GM19463 (cell line): ENCODE measurements around the gene TSPYL2.

Experiments used
- ATAC-seq: cut with Tn5 transposase; IDR thresholded peaks from one replicate; pipeline ENCODE4 v1.9.1; 2021; ENCODE audit warnings: mild to moderate bottlenecking, moderate library complexity; ENCODE audit not compliant: unreplicated experiment

Gene TSPYL2

GRCh38 chrX:53080628-53081580 lies 1.3 kb upstream of the TSPYL2 start:
- no peak for ATAC-seq

DNA sequence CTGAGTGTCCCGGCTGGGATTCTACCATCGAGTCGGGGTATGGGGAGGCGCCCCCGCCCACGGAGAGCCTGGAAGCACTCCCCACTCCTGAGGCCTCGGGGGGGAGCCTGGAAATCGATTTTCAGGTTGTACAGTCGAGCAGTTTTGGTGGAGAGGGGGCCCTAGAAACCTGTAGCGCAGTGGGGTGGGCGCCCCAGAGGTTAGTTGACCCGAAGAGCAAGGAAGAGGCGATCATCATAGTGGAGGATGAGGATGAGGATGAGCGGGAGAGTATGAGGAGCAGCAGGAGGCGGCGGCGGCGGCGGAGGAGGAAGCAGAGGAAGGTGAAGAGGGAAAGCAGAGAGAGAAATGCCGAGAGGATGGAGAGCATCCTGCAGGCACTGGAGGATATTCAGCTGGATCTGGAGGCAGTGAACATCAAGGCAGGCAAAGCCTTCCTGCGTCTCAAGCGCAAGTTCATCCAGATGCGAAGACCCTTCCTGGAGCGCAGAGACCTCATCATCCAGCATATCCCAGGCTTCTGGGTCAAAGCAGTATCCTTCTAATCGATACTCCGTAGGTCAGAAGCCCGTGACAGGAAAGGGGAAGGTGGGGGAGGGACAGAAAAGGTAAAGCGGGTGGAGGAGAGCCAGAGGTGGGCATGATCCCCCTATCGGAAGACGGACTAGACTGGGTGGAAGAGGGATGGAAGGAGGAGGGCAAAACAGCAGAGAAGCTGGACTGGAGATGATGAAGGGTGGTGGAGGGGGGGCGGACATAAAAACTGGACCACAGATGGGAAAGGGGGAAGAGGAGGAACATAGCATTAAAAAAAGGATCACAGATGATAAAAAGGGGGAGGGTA lies 828 bp downstream of the TSPYL2 start:
- no peak for ATAC-seq

DNA sequence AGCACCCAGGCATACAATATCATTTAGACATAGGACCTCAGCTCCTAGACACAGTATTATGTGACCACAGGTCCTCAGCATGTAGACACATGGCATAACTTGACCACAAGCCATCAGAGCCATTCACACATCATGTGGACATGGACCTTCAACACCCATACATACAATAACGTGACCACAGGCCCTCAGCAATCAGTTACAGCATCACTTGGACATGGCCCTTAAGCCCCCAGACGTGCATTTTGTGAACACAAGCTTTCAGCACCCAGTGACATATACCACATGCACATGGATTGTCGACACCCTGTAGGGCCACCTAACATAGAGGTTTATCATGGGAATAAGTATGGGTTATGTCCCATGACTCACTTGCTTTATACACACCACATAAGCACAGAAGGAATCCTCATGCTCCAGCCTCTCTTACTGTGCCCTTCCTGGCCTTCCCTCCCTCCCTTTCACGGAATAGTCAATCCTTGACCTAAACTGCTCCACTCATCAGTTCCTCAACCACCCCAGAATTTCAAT lies 1.9 kb downstream of the TSPYL2 start:
- no peak for ATAC-seq

- ATAC-seq = no peak
These were observed 2.7 kb downstream of the TSPYL2 start for GRCh38 chrX:53084863-53085262.

DNA sequence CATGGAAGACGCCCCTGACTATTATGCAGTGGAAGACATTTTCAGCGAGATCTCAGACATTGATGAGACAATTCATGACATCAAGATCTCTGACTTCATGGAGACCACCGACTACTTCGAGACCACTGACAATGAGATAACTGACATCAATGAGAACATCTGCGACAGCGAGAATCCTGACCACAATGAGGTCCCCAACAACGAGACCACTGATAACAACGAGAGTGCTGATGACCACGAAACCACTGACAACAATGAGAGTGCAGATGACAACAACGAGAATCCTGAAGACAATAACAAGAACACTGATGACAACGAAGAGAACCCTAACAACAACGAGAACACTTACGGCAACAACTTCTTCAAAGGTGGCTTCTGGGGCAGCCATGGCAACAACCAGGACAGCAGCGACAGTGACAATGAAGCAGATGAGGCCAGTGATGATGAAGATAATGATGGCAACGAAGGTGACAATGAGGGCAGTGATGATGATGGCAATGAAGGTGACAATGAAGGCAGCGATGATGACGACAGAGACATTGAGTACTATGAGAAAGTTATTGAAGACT lies 3.6 kb downstream of the TSPYL2 start:
- no peak for ATAC-seq

DNA sequence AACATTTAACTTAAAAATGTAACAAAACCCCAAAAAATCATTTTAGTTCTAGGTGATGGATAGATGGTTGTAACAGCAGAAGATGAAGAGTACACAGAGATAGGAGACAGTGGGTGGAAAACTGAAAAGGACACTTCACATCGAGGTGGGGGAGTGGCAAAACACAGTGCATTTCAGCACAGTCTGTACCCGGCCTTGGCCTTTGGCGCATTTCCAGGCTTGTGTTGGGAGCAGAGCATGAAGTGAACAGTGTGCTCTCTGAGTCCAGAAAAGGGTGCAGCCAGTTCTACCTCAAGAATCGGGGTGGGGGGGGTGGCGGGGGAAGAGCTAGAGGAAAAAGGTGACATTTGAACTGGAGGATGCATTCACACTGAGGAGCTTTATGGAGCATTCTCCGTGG lies 4.3 kb downstream of the TSPYL2 start:
- ATAC-seq = no peak

DNA sequence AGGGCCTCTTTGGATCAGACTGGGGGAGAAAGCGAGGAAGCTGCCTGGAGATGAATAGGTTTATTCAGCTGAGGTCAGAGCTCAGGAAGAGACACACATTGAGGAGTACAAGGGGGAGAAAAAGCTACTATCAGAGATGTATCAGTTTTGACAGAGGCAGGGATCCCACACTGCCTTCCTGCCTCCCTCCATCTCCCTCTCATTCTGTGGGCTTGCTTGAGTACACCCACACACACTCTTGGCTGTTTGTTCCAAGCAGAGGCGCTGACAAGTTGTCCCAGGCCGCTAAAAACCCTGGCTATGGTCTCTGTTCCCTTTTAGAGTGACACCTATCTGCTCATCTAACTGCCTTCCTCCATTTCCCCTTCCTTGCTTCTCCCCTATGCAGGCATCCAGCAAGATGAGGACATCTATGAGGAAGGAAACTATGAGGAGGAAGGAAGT lies 5.2 kb downstream of the TSPYL2 start:
- ATAC-seq = no peak

DNA sequence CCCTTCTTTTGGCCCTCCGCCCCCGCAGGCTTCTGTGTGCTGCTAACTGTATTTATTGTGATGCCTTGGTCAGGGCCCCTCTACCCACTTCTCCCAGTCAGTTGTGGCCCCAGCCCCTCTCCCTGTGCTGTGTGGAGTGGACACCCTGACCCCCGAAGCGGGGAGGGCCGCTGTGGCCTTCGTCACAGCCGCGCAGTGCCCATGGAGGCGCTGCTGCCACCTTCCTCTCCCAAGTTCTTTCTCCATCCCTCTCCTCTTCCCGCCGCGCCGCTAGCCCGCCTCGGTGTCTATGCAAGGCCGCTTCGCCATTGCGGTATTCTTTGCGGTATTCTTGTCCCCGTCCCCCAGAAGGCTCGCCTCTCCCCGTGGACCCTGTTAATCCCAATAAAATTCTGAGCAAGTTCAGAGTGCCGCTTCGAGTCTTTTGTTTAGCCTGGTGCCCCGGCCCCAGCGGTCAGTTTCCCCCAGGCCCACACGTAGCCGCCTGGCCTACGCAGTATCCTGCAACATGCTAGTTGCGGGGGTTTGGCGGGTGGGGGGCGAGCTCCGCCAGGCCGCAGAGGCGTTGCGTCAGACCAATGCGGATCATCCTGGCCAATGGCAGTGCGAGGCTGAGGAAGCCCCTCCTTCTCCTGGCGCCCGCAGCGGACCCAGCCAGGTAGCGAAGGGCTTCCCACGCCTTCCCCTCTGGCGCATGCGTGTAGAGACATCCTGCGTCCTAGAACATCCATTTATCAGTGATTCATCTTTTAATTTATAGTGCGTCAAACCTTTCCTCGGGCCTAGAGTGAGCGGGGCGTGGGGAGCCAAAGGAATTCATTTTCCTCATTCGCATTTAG lies 6.2 kb downstream of the TSPYL2 start:
- ATAC-seq = peak; percentile 59

DNA sequence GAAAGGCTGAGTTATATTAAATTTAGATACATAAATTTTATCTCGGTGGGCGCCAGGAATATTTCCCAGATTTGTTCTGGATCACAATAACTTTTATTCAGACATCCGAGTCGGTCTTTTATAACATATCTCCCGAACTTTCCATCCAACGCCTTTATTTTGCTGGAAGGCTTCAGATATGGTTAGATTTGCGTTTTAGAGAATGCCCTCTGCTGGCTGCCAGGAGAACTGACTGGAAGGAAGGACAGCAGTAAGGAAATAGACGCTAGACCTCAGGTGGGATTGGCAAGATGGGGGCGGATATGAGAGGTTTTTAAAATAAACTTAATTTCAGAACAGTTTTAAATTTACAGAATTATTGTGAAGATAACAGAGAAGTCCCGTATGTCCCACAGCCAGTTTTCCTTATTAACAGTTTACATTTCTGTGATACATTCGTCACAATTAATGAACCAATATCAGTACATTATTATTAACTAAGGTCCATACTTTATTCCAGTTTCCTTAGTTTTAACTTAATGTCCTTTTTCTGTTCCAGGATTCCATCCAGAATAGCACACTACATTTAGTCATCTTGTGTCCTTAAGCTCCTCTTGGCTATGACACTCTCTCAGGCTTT lies 7.2 kb downstream of the TSPYL2 start:
- ATAC-seq = no peak

DNA sequence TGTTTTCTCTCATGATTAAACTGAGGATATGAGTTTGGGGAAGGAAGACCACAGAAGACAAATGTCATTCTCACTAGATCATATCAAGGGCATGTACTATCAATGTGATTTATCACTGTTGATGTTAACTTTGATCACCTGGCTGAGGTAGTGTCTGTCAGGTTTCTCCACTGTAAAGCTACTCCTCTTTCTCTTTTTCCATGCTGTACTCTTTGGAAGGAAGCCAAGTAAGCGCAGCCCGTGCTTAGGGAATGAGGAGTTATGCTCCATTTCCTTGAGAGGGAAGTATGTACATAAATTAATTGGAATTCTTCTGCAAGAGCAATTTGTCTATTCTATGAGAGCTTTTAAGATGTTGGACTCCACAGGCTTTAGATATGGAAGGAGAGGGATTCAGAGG lies 7.8 kb downstream of the TSPYL2 start:
- ATAC-seq = no peak

DNA sequence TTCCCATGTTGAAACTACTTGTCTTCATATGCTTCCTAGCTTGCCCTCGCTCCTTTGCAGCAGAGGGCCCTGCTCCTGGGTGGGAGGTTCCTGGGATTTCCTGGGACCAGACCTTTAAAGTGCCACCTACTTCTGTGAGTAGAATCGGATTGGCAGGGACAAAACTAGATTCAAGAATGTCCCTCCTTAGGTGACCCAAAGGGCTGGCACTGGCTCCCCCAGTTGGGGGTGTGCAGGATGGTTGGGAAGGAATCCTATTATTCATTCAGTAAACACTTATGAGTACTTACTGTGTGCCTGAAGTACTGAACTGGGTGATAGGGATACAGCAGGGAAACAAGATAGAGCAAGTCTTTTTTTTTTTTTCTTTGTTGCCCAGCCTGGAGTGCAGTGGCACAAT lies 9.2 kb downstream of the TSPYL2 start:
- no peak for ATAC-seq

DNA sequence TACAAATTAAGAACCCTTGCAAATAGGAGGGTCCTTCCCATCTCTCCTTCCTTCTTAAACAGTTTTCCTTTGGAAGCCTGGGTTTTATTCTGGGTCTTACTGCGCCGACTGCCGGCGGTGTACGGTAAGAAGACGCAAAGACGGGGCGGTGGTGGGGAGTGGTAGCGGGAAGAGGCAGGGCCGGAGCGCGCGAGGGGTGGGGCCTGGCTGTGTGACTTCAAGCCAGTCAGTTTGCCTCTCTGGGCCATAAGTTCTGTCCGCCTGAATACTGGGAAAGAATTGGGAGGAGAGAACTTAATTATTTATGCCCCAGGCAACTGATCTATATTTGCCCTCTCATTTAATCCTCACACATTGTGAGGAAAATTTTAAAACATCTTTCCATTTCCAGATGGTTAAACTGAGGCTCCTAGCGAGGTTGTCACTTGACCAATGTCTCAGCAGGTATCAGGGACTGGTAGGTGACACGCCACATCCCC lies 11.0 kb downstream of the TSPYL2 start:
- peak; percentile 46 for ATAC-seq

DNA sequence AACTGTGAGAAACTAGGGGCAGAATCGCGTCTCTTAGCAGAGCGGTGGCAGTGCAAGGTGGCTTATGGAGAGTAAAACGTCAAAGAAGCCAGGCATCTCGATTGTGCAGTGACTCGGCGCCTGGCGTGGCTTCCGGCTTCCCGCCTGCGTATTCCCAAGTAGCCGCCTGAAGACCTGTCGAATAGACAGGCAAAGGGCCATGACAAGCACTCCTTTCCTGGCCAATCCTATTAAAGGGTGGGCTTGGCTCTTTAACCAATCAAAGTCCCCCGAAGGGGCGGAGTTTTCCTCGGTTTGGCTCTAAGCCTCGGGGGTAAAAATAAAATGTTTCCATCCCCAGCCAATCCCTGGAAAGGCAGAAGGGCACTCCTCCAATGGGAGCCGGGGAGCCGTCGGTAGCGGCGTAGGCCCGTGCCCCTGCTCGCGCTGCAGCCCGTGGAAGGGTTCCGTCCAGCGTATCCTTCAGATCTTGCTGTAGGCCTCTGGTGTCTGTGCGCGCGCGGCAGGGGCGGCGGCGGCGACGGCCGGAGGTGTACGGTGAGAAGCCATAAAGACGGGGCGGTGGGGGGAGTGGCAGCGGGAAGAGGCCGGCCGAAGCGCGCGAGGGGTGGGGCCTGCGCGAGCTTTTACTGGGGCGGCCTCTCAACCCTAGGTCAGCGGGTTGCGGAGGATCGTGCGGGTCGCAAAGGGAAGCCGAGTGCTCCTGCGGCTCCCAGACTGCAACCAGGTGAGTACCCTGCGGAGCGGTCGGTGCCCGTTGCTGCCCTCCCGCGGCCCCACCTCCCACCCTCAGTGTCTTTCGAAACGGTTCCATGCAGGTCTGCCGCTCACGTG lies 11.8 kb downstream of the TSPYL2 start, which contains the start of gene KANTR:
Gene KANTR (plus strand): TSS at position 395 of the 834 bp plus-strand sequence. CDS start 30,131 bp downstream, outside the sequence.
- ATAC-seq = peak; percentile 76

DNA sequence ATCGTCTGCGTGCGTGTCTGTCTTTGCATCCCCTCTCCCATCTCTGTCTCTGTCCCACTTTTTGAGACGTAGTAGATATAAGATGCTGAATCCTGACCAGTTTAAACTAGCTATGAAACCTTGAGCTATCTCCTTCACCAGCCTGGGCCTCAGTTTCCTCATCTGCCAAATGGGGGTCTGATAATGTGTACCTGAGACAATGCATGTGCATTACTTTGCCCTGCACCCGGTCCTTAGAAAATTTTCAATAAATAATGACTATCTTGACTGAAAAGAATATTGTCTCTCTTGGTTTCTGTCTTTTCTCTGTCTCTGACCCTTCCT lies 12.4 kb downstream of the TSPYL2 start:
- ATAC-seq = no peak

DNA sequence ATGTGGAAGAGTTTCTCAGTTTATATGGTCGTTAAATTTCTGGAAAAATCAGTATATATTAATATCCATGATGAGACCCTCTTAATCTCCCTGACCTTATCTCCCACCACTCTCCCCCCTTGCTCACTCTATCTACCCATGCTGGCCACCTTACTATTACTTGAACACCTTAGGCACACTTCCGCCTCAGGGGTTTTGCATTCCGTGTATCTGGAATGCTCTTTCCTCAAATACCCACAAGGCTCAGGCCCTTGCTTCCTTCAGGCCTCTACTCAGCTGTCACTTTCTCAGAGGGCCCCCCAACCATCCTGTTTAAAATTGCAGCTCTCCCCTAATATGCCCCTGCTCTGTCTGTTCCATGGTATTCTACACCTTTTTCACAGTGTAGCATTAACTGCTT lies 13.6 kb downstream of the TSPYL2 start:
- ATAC-seq = no peak

GRCh38 chrX:53114864-53115549 lies 32.8 kb downstream of the TSPYL2 start:
- ATAC-seq = no peak

DNA sequence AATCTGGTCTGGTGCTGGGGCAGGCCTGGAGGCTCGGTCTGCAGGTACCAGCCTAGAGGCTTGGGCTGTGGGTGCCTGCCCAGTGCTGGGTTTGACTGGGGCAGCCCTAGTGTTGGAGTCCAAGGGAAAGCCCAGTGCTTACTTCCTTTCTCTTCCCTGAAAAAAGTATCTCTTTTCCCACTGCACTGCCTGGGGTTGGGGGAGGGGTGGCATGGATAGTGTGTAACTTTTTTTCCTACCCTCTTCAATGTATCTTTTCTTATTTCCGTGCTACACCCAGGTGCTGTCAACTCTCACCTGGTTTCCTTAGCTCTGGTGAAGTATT lies 33.3 kb downstream of the TSPYL2 start:
- ATAC-seq = no peak

- no peak for ATAC-seq
These were observed 33.9 kb downstream of the TSPYL2 start for GRCh38 chrX:53116101-53116500.
